Cerebellar nuclear complex (tissue), 1 donor: ENCODE measurements around the gene MFAP4.
"Not testable (repeated sequence)": the region's sequence is repeated elsewhere in the genome, so short reads cannot be mapped to it uniquely, and the experiment has no call there.

Source experiments
- DNase-seq, 2 experiments: peaks; one replicate each; lab custom pipeline; 2025; lab: John Stamatoyannopoulos, UW

MFAP4 gene

DNA sequence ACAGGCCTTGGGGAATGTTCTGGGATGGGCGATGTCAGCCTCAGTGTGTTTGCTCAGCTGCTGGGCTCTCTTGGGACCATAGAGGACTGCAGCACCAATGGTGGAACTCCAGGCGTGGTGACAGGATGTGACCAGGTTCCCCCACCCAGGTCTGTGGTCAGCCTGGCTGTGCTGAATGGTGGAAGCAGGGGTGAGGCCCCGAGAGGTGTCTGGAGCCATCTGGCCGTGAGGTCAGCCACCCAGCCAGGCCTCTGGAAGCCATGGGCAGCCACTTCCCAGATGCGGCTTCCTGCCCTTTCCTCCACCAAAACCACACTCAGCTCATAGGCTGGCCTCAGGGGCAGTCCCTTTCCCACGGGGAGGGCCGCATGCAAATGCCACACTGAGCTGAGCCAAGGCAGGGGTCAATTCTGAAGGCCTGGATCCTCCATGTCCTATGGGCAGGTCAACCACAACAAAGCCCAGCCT lies 16.5 kb downstream of the MFAP4 start:
- DNase-seq: no peak

GRCh38 chr17:19369846-19370492 lies 17.0 kb downstream of the MFAP4 start:
- DNase-seq: no peak

- no peak for DNase-seq
These were observed 17.7 kb downstream of the MFAP4 start for GRCh38 chr17:19369107-19369778.

GRCh38 chr17:19368229-19368628 lies 18.8 kb downstream of the MFAP4 start:
- DNase-seq: no peak

DNA sequence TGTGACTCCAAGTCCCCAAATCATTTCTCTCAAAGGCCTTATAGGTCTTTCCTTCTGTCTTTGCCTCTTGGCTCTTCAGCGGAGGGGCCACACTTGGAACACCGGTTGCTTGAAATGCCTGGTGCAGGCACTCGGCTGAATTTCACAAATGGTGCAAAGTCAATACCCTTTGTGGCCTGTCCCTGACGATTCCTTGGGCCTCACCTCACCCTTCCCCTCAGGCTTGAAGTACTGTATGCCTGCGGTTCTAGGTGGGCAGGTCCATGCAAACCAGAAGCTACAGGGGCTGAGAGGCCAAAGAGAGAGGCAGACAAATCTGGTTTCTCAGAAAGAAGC lies 20.4 kb downstream of the MFAP4 start:
- no peak for DNase-seq

DNA sequence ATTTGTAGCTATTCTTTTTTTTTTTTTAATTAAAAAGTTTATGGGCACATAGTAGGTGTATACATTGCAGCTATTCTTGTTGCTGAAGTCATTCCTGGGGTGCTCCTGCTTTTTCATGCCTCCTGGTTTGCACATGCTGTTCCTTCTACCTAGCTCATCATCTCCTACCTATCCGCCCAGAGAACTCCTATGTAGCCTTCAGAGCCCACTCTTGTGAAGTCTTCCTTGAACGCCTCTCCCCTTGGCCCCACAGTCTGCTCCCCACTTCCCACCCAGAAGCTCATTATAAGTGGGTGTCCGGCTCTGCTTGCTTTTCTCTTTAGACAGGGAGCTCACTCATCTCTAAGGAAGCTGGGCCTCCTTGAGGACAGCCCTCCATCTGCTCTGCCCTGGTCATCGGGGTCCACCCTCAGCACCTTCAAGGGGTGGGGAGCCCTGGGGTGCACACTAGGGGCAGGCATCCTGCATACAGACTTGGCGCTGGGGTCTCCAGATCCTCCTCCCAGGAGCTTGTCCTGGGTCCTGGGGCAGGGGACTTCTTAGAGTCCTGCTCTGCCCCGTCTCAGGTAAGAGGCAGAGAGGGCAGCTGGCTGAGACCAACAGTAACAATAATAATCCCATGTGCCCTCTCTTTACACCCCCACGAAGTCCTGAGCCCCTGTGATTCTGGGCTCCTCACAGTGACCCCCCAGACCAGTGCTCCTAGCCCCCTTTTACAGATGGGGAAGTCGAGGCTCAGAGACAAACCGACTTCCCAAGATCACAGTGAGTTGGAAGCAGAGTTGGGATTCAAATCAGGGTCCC lies 21.0 kb downstream of the MFAP4 start:
- no peak for DNase-seq

DNA sequence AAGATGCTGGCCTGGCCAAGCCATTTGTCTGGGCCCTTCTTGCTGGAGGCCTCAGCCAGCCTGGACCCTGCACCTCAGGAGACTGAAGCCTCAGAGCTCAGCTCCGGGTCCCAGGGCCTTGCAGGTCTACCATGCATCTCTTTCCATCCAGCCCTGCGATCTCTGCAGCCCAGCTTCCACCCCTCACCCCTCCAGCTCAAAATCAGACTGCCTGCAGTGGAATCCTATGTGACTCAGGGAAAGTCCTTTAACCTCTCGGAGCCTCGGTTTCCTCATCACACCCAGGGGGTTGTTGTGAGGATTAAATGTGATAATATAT lies 21.5 kb downstream of the MFAP4 start:
- DNase-seq: no peak

- DNase-seq: peak; percentile 58 to 80
These were observed 22.1 kb downstream of the MFAP4 start for GRCh38 chr17:19364699-19365498.

- no peak for DNase-seq
These were observed 23.4 kb downstream of the MFAP4 start for GRCh38 chr17:19363460-19364035.

GRCh38 chr17:19363114-19363438 lies 23.9 kb downstream of the MFAP4 start:
- no peak for DNase-seq

DNA sequence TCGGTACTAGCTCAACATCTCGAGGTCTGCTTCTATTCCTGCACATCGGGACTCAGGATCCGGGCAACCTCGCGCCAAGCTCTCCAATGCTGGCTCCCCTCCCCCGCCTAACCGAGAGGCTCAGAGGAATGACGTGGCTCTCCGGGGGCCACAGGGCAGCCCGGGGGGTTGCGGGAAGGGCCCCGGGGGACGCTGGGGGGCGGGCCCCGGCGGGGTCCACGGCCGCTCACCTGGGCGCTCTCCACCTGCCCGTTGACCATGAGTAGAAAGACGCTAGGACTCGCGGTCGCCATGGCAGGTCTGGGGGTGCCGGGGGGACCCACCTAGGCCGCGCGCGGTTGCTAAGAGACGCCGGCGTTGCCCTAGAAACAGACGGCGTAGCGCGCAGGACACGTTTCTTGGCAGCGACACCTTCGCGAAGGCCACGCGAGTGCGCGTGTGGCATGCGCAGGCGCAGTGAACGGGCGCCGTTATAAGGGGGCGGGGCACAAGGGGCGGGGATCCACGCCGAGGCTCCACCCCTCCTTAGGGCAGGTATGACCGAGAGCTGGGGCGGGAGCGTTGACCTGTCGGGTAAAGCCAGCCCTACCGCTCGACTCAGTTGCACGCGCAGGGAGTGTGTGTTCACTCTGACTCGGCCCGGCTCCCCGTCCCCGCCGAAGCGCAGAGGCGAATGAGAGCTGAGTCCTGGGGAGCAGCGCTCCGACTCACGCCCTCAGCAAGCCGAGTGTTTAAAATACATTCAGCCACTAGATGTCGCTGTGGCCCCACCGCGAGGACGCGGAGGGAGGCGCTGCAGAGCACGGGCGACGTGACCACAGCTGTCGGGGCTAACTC lies 24.5 kb downstream of the MFAP4 start, which contains the start of gene B9D1:
B9D1 (minus strand) TSS at position 447 of the 837 bp plus-strand sequence; CDS start at position 293, 154 bp downstream.
- DNase-seq: peak in 1 of 2 experiments; percentile 83

- DNase-seq: no peak
These were observed 25.1 kb downstream of the MFAP4 start for GRCh38 chr17:19361944-19362276.

DNA sequence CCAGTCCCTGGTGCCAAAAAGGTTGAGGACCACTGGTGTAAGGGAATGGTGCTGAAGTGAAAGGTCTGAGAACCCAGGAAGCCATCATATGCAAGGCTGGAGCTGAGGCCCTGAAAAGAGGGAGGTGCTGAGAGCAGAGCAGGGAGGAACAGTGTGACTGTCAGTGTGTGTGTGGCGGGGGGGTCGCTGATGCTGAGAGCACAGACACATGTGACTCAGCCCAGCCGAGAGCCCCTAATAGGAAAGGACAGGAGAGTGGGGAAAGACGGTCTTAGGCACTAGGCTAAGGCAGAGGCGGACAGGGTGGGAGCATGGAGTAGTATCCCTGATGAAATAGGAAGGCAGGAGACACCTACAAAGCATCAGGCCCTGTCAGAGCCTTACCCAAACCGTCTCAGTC lies 25.7 kb downstream of the MFAP4 start:
- no peak for DNase-seq

DNA sequence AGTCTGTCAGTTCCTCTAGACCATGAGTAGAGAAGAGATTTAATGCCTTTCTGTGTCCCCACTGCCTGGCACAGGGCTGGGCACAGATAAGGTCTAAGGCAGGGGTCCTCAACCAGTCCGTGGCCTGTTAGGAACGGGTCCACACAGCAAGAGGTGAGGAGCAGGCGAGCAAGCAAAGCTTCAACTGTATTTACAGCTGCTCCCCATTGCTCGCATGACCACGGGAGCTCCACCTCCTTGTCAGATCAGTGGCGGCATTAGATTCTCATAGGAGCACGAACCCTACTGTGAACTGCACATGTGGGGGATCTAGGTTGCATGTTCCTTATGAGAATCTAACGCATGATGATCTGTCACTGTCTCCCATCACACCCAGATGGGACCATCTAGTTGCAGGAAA lies 26.2 kb downstream of the MFAP4 start:
- DNase-seq: no peak

GRCh38 chr17:19359856-19360255 lies 27.1 kb downstream of the MFAP4 start:
- DNase-seq: no peak

GRCh38 chr17:19359151-19359550 lies 27.8 kb downstream of the MFAP4 start:
- DNase-seq: no peak

DNA sequence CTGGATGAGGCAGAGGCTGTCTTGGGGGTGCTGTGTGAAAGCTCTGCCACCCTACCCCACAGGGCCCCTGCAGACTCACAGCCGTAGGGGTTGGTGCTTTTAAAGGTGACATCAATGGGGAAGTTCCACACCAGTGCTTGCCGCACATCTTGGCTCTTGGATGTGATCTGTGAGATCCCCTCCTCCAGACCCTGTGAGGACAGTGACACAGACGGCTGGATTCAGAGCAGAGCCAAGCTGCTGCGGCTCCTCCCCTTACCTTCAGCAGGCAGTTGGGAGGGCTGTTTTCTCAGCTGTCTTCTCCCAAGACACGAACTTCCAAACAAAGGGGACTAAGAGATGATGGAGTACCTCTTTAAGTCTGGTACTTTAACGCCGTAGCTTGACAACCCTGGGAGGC lies 29.2 kb downstream of the MFAP4 start:
- DNase-seq: no peak

GRCh38 chr17:19357351-19357750 lies 29.6 kb downstream of the MFAP4 start:
- DNase-seq: no peak

DNA sequence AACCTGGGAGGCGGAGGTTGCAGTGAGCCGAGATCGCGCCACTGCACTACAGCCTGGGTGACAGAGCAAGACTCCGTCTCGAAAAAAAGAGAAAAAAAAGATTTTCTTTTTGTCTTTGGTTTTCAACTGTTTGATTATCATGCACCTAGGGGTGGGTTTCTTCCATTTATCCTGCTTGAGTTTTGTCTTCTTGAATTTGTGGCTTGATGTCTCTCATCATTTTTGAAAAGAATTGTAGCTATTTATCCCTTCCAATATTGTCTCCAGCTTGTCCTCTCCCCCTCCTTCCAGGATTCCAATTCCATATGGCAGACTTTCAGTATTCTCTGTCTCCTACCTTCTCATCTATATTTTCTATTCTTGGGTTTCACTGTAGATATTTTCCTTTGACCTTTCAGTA lies 32.2 kb downstream of the MFAP4 start:
- DNase-seq: no peak

DNA sequence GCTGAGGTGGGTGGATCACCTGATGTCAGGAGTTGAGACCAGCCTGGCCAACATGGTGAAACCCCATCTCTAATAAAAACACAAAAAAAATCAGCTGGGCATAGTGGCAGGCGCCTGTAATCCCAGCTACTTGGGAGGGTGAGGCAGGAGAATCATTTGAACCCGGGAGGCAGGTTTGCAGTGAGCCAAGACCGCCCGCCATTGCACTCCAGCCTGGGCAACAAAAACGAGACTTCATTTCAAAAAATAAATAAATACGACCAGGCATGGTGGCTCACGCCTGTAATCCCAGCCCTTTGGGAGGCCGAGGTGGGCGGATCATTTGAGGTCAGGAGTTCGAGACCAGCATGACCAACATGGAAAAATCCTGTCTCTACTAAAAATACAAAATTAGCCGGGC lies 33.6 kb downstream of the MFAP4 start:
- not testable (repeated sequence) for DNase-seq

DNA sequence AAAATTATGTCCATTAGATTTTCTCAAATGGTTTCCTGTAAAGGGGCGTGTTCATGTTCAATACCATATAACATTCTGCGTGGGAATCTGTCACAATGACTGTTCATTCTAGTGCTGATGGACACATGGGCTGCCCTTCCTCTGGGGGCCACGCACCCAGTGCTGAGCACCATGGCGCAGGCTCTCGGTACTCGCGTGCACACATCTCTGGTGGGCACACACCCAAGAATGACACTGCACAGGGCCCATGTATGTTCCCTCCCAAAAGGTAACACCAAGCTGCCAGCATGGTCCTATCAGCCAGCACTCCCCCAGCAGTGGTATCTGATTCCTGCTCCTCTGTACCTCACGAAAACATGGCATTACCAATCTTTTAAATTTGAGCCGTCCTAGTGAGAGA lies 38.2 kb downstream of the MFAP4 start:
- no peak for DNase-seq
